GM19193 (cell line): ENCODE measurements around the gene SHROOM2.

Source experiments
- POLR2A ChIP-seq: IDR thresholded peaks from 4 replicates; pipeline ENCODE4 v1.6.1; 2011; ENCODE audit not compliant: insufficient read depth, insufficient read length; ENCODE audit errors: extremely low read depth

SHROOM2 gene

GRCh38 chrX:9785944-9786797 is at the start of gene SHROOM2:
Gene SHROOM2 (plus strand): TSS chrX:9786429. CDS start chrX:9786546, 117 bp downstream.
- TF ChIP-seq POLR2A = no peak

GRCh38 chrX:9737363-9737762 is 48.9 kb upstream of the SHROOM2 start:
- no peak for TF ChIP-seq POLR2A

- no peak for TF ChIP-seq POLR2A
These were observed 48.1 kb upstream of the SHROOM2 start for GRCh38 chrX:9738151-9738550.

GRCh38 chrX:9739130-9739529 is 47.1 kb upstream of the SHROOM2 start:
- TF ChIP-seq POLR2A = no peak

GRCh38 chrX:9745417-9746115 is 40.7 kb upstream of the SHROOM2 start:
- no peak for TF ChIP-seq POLR2A

GRCh38 chrX:9746148-9746888 is 39.9 kb upstream of the SHROOM2 start:
- TF ChIP-seq POLR2A = no peak

GRCh38 chrX:9747644-9748043 is 38.6 kb upstream of the SHROOM2 start:
- no peak for TF ChIP-seq POLR2A

- no peak for TF ChIP-seq POLR2A
These were observed 37.0 kb upstream of the SHROOM2 start for GRCh38 chrX:9749146-9749692.

GRCh38 chrX:9757366-9757765 is 28.9 kb upstream of the SHROOM2 start:
- no peak for TF ChIP-seq POLR2A

- no peak for TF ChIP-seq POLR2A
These were observed 28.1 kb upstream of the SHROOM2 start for GRCh38 chrX:9758021-9758638.

- TF ChIP-seq POLR2A = no peak
These were observed 26.9 kb upstream of the SHROOM2 start for GRCh38 chrX:9759337-9759736.

- TF ChIP-seq POLR2A = no peak
These were observed 21.0 kb upstream of the SHROOM2 start for GRCh38 chrX:9765072-9765736.

- no peak for TF ChIP-seq POLR2A
These were observed 20.5 kb upstream of the SHROOM2 start, which contains the start of gene GPR143 for GRCh38 chrX:9765737-9766097. Gene GPR143 (minus strand): TSS chrX:9765847. CDS start chrX:9765817, 30 bp downstream.

GRCh38 chrX:9767375-9767774 is 18.9 kb upstream of the SHROOM2 start:
- no peak for TF ChIP-seq POLR2A

GRCh38 chrX:9770319-9770718 is 15.9 kb upstream of the SHROOM2 start:
- no peak for TF ChIP-seq POLR2A

- no peak for TF ChIP-seq POLR2A
These were observed 13.3 kb upstream of the SHROOM2 start for GRCh38 chrX:9772943-9773342.
